22Rv1 (cell line): ENCODE measurements around the gene PGP.

Experiments used
- H3K27ac ChIP-seq: fragments of 450-650 bp; 2 replicates; pipeline ENCODE4 v1.5.1; 2017
- ZFX ChIP-seq: fragments of 450-650 bp; IDR thresholded peaks from 2 replicates; pipeline ENCODE4 v1.6.1; 2017; ENCODE audit warnings: antibody characterized with exemption, borderline replicate concordance
- TF ChIP-seq, protein P1 (sequence below): fragments of 450-650 bp; IDR thresholded peaks from 2 replicates; pipeline ENCODE4 v1.5.1; 2017; ENCODE audit warnings: mild to moderate bottlenecking

Gene PGP

DNA sequence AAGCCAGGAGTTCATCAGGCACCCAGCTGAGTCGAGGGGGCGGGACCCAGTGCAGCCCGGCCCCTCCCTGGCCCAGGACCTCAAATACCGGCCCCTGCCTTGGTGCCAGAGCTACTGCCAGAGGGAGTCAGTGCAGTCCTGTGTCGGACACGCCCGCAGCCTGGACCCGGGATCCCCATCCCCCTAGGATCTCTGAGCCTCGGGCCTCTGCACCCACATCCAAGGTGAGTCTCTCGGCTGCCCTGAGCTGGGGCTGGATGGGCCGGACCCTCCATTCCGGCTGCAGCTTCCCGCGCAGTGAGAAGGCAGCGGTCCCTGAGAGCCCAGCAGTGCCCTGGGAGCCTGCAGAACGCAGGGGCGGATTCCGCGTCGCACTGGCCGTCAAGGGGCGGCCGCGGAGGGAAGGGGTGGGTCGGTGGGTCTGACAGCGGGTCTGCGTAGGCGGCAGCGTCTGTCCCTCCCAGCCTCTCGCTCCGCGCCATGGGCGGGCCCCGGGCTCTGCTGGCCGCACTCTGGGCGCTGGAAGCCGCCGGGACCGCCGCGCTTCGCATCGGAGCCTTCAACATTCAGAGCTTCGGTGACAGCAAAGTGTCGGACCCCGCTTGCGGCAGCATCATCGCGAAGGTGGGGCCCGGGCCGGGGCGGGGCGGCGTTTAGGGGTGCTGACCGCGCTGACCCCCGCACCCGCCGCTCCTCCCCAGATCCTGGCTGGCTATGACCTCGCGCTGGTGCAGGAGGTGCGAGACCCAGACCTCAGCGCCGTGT, 21.9 kb upstream of the PGP start, which contains the start of gene DNASE1L2:
Gene DNASE1L2, plus strand, starts transcription at position 108 of the 765 bp plus-strand sequence. Its CDS starts 373 bp downstream, at position 481.
- TF ChIP-seq, protein P1, sequence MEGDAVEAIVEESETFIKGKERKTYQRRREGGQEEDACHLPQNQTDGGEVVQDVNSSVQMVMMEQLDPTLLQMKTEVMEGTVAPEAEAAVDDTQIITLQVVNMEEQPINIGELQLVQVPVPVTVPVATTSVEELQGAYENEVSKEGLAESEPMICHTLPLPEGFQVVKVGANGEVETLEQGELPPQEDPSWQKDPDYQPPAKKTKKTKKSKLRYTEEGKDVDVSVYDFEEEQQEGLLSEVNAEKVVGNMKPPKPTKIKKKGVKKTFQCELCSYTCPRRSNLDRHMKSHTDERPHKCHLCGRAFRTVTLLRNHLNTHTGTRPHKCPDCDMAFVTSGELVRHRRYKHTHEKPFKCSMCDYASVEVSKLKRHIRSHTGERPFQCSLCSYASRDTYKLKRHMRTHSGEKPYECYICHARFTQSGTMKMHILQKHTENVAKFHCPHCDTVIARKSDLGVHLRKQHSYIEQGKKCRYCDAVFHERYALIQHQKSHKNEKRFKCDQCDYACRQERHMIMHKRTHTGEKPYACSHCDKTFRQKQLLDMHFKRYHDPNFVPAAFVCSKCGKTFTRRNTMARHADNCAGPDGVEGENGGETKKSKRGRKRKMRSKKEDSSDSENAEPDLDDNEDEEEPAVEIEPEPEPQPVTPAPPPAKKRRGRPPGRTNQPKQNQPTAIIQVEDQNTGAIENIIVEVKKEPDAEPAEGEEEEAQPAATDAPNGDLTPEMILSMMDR = no peak
- no peak for TF ChIP-seq ZFX
- H3K27ac ChIP-seq = peak within 1 kb of the TSS; percentile 76

DNA sequence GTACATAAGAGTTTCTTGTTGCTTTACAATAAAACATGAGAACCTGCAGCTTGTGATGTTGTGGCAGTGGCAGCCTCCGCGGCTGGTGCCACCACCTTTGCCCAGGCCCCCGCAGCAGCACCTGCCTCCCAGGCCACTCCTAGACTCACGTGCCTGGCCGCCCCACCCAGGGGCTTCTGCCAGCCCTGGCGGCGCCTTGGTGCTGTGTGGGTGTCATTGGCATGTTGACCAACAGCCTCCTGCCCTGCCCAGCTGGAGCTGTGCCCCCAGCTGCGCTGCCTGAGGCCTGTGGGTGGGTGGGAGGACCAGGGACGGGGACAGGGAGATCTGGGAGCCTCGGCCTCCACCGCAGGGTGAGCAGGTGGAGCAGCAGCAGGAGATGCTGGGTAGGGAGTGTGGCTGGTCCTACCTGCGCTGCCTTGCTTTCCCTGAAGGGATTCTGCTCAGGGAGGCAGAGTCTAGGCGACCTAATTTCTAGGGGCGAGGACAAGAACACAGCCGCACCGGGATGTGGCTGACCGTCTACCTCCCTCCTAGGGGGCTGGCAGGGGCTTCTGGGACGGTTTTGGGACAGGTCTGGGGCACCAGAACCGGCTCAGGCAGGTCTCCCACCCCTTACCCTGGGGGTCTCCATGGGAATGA, 21.2 kb upstream of the PGP start:
- H3K27ac ChIP-seq = peak overlapping the region; percentile 76

DNA sequence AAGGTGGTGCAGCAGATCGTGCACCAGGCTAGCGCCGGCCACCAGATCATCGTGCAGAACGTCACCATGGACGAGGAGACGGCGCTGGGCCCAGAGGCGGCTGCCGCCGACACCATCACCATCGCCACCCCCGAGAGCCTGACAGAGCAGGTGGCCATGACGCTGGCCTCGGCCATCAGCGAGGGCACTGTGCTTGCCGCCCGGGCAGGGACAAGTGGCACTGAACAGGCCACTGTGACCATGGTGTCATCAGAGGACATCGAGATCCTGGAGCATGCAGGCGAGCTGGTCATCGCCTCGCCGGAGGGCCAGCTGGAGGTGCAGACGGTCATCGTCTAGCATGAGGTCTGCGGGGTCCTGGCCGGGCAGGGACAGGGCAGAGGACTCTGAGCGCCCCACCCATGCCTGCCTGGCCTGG, 20.6 kb upstream of the PGP start:
- H3K27ac ChIP-seq = peak overlapping the region; percentile 76
- TF ChIP-seq, protein P1 = no peak
- no peak for TF ChIP-seq ZFX

More for the DNA sequence above, 21.2 kb upstream of the PGP start:
- no peak for TF ChIP-seq ZFX
- TF ChIP-seq, protein P1 = no peak

DNA sequence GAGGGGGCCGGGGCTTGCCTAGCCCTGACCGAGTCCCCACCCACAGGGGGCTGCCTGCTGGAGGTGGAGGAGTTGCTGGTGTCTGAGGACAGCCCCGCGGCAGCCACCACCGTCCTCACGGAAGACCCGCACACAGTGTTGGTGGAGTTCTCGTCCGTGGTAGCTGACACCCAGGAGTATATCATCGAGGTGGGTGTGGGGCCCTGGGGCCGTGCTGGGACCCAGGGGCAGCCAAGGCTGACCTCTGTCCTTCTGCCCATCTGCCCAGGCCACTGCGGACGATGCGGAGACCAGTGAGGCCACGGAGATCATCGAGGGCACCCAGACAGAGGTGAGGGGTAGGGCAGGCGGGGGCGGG, 20.2 kb upstream of the PGP start:
- TF ChIP-seq ZFX = no peak
- TF ChIP-seq, protein P1 = no peak
- no peak overlapping the region; the same call in 1 of the 2 replicates for H3K27ac ChIP-seq

DNA sequence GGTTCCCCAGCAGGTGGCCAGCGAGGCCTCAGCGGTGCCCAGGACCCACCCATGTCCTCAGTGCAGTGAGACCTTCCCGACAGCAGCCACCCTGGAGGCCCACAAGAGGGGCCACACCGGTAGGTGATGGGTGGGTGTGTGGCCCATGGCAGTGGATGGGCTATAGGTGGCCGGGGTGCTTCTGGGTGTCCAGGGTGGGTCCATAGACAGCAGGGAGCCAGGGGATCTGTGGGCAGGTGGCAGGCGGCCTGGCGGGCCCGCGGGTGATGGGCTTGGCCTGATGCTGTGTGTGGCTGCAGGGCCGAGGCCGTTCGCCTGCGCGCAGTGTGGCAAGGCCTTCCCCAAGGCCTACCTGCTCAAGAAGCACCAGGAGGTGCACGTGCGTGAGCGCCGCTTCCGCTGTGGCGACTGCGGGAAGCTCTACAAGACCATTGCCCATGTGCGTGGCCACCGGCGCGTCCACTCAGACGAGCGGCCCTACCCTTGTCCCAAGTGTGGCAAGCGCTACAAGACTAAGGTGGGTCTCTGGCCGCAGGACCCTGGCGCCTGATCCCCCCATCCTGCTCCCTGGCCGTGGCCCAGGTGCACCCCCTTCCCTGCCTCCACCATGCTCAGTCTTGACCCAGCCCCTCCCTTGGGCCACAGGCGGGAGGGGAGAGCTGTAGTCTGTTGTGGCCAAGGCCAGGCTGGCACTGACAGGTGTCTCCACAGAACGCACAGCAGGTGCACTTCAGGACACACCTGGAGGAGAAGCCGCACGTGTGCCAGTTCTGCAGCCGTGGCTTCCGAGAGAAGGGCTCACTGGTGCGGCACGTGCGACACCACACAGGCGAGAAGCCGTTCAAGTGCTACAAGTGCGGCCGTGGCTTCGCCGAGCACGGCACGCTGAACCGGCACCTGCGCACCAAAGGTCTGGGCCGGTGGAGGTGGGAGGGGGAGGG, 19.5 kb upstream of the PGP start:
- H3K27ac ChIP-seq = 0 out of 2 replicates have a peak overlapping the region, but pooled peaks have one; percentile 5
- TF ChIP-seq, protein P1 = no peak
- no peak for TF ChIP-seq ZFX

DNA sequence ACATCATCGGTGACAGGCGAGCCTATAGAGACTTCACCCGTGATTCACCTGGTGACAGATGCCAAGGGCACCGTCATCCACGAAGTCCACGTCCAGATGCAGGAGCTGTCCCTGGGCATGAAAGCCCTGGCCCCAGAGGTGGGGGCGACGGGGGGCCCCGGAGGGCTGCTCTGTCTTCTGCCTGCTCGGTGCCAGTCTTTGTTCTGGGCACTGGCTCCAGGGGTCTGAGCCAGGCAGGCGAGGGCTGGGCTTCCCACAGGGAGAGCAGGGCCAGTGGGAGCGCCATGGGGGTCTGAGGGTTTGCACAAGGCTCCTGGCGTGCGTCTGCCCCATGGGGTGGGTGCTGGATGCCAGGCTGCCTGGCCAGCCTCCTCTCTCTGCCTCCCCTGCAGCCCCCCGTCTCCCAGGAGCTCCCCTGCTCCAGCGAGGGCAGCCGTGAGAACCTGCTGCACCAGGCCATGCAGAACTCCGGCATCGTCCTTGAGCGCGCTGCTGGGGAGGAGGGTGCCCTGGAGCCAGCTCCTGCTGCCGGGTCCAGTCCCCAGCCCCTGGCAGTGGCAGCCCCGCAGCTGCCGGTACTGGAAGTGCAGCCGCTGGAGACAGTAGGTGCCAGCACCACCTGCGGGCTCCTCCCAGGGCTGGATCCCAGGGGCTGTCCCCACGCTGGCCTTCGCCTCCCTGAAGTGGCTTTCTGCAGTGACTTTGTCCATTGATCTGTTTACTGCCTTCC, 18.6 kb upstream of the PGP start:
- 0 out of 2 replicates have a peak overlapping the region, but pooled peaks have one; percentile 5 for H3K27ac ChIP-seq
- no peak for TF ChIP-seq ZFX
- TF ChIP-seq, protein P1 = no peak
